ENCODE data around the gene FADS3.

DNA sequence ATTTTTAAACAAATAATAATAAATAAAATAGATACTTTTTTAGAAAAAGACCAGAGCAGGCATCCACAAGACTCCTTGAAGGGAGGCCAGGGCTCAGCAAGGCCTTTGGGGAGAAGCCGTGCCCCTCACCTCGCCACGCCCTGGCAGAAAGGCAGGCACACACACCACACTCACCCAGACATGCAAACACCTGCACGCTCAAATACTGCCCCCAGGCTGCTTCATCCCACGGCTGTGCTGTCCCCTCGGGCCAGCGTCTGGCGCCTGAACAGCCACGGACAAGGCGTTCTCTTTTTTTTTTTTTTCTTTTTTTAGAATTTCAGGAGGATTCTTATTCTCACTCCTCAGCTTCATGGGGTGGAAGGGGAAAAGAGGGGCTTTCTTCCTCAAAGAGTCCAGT lies 1.5 kb downstream of the FADS3 start:
- TF ChIP-seq, protein P1, sequence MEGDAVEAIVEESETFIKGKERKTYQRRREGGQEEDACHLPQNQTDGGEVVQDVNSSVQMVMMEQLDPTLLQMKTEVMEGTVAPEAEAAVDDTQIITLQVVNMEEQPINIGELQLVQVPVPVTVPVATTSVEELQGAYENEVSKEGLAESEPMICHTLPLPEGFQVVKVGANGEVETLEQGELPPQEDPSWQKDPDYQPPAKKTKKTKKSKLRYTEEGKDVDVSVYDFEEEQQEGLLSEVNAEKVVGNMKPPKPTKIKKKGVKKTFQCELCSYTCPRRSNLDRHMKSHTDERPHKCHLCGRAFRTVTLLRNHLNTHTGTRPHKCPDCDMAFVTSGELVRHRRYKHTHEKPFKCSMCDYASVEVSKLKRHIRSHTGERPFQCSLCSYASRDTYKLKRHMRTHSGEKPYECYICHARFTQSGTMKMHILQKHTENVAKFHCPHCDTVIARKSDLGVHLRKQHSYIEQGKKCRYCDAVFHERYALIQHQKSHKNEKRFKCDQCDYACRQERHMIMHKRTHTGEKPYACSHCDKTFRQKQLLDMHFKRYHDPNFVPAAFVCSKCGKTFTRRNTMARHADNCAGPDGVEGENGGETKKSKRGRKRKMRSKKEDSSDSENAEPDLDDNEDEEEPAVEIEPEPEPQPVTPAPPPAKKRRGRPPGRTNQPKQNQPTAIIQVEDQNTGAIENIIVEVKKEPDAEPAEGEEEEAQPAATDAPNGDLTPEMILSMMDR (IDR thresholded peaks at IDR 0.05): no peak
- no peak for TF ChIP-seq POLR2A (IDR thresholded peaks at IDR 0.05)
- no peak for TF ChIP-seq POLR2AphosphoS5 (IDR thresholded peaks at IDR 0.05)

Data from prostate gland (tissue), 2 donors.